Vagina (tissue), 2 donors: ENCODE data around the gene KAT5. TPM values are rescaled to one million over a fixed set of nuclear protein-coding genes. Genes with fewer than 3 reads are reported as not detected.

ENCODE experiments used
- DNase-seq, 2 donors: peaks; one replicate each; pipeline ENCODE4 v3.0.0-alpha.2; 2017; ENCODE audit errors: extremely low spot score in 2 of 2
- H3K27ac ChIP-seq: fragments of 200-600 bp; sonication (generic); one replicate; pipeline ENCODE4 v1.5.1; 2019
- H3K27me3 ChIP-seq: fragments of 200-600 bp; sonication (generic); one replicate; pipeline ENCODE4 v1.5.1; 2019
- H3K36me3 ChIP-seq, 2 donors: fragments of 200-600 bp; sonication (generic); one replicate each; pipeline ENCODE4 v1.5.1; 2017 to 2019
- H3K4me1 ChIP-seq: fragments of 200-600 bp; sonication (generic); one replicate; pipeline ENCODE4 v1.5.1; 2019
- H3K4me3 ChIP-seq, 2 donors: fragments of 200-600 bp; sonication (generic); 1 replicate in 1 of 2; 2 replicates in 1 of 2; pipeline ENCODE4 v1.5.1; 2016 to 2019
- H3K9me3 ChIP-seq: fragments of 200-600 bp; sonication (generic); one replicate; pipeline ENCODE4 v1.5.1; 2019
- POLR2A ChIP-seq, 2 donors: fragments of 450-650 bp; IDR thresholded peaks; one replicate each; pipeline ENCODE4 v1.6.1; 2017; ENCODE audit warnings: antibody characterized with exemption in 2 of 2, mild to moderate bottlenecking in 2 of 2, moderate library complexity in 2 of 2
- POLR2AphosphoS5 ChIP-seq, 2 donors: sonication (generic); formaldehyde crosslinking; IDR thresholded peaks; one replicate each; pipeline ENCODE4 v1.9.0; 2017; ENCODE audit warnings: antibody characterized with exemption in 2 of 2, mild to moderate bottlenecking in 2 of 2, low read depth in 1 of 2; ENCODE audit not compliant: insufficient read depth in 1 of 2
- intact Hi-C: fragments of 100-400 bp; cut with DNase I; formaldehyde crosslinking; loops from one replicate; pipeline ENCODE4 v1.15.1; 2023
- total RNA-seq: library from RNA; depleted of rRNA; stranded (reverse); fragments of >200 nt; gene quantifications from one replicate; pipeline ENCODE4 v1.2.3, GENCODE V29; 2016
- TF ChIP-seq, protein P1 (sequence below), 3 experiments: fragments of 450-650 bp in 2 of 3; fragments of 200-600 bp in 1 of 3; sonication (generic) in 1 of 3; IDR thresholded peaks; one replicate each; pipeline ENCODE4 v1.5.1; 2017 to 2019; ENCODE audit warnings: antibody characterized with exemption in 3 of 3, mild to moderate bottlenecking in 2 of 3, moderate library complexity in 2 of 3

Gene KAT5
- 58.9 TPM for total RNA-seq

DNA sequence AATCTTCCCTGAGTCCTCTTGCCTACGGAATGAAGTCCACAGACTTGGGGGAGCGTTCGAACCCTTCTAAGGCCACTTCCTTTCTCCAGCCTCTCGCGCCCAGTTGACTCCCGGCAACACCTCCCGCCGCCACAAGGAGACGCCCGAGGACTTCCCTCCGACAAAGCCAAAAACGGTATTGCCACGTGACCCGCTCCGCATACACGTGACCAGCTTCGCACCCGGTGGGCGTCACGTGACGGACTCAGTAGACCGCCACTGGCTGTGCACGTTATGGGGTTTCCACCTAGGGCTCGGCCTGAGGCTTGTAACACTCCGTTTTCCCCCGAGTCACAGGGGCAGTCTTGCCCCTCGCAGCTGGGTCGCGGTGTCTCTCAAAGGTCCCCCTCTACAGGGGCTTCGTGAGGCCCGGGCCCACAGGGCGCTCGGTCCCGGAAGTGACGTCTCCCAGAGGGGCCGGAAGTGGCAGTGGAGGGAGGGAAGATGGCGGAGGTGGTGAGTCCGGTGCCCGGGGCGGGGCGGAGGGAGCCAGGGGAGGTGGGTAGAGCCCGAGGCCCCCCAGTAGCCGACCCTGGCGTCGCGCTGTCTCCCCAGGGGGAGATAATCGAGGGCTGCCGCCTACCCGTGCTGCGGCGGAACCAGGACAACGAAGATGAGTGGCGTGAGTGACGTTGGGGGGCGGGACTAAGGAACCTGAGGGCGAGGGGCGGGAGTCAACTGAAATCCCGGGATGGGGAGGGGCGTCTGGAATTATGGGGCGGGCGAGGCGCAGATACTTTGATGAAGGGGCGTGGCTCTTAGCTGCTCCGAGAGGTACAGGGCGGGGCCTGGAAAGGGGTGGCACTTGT is at the start of gene KAT5:
KAT5 (plus strand) TSS at position 468 of the 848 bp plus-strand sequence; CDS start at position 484, 16 bp downstream.
- intact Hi-C loops, result loop anchor here (2.0 to 5.0 kb wide), 2 partner anchors 70 to 105 kb away; partner anchors contain the start of gene AP5B1
- Histone ChIP-seq H3K27me3 (no peaks in the 10 kb centered on the region), H3K4me3 (peak within 1 kb of the TSS; percentile 55 to 60), H3K9me3 (no peaks in the 10 kb centered on the region), H3K27ac (peak within 1 kb of the TSS; percentile 99), H3K4me1 (peaks cover 20% of the 10 kb centered on the region), H3K36me3 (peaks cover 0 to 38% of the 10 kb centered on the region in 2 donors)
- DNase-seq, result peak in 1 of 2 donors; percentile 99
- TF ChIP-seq POLR2AphosphoS5 (IDR thresholded peaks at IDR 0.05; ENCODE audit: insufficient read depth in 1 of 2, low read depth in 1 of 2) (peak; percentile 99), POLR2A (IDR thresholded peaks at IDR 0.05) (peak in 1 of 2 donors; percentile 76)
- TF ChIP-seq, protein P1, sequence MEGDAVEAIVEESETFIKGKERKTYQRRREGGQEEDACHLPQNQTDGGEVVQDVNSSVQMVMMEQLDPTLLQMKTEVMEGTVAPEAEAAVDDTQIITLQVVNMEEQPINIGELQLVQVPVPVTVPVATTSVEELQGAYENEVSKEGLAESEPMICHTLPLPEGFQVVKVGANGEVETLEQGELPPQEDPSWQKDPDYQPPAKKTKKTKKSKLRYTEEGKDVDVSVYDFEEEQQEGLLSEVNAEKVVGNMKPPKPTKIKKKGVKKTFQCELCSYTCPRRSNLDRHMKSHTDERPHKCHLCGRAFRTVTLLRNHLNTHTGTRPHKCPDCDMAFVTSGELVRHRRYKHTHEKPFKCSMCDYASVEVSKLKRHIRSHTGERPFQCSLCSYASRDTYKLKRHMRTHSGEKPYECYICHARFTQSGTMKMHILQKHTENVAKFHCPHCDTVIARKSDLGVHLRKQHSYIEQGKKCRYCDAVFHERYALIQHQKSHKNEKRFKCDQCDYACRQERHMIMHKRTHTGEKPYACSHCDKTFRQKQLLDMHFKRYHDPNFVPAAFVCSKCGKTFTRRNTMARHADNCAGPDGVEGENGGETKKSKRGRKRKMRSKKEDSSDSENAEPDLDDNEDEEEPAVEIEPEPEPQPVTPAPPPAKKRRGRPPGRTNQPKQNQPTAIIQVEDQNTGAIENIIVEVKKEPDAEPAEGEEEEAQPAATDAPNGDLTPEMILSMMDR (IDR thresholded peaks at IDR 0.05), result peak; percentile 91 to 100 (median 97)

DNA sequence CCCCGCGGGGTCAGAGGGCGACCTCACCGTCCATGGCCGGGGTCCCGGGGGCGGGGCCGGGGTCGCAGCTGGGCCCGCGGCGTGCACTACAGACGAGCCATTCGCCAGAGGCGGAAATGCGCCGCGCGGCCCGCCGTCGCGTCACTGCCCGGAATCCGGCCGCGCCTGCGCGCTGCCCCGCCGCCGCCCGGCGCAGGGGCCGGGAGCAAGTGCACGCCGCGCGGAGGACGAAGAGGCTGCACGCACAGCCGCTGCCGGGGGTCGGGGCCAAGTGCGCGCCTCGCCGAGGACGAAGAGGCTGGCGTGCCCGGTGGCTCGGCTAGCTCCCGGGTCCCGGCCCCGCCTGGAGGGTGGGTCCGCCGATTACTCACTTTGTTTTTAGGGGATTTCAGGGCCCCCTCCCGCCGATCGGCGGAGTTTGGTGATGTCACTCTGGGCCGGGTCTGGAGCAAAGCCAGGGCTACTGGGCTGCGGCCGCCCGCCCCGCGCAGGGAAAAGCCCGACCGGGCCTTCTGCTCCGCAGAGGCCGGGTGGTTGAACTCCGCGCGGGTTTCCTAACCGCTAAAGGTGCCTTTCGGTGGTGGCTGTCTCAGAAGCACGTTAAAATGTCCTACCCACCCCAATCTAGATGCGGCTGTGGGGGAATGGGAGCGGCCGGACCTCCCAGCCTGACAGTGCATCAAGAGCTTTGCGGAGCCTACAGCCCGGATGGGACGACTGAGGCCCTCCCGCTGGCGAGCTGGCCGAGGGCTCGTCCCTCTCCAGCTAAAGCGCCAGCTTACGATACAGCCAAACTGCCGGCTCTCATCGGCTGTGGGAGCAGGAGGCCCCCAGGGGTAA is 49.0 kb upstream of the KAT5 start, which contains the start of gene RELA:
RELA (minus strand) TSS at position 118 of the 840 bp plus-strand sequence; CDS start at position 34, 84 bp downstream.
- intact Hi-C loops, result no loop called here
- H3K36me3 ChIP-seq, result peaks cover 0 to 31% of the 10 kb centered on the region in 2 donors
- peak within 1 kb of the TSS; percentile 73 to 88 for H3K4me3 ChIP-seq
- H3K27me3 ChIP-seq, result no peaks in the 10 kb centered on the region
- DNase-seq, result peak in 1 of 2 donors; percentile 95
- H3K27ac ChIP-seq, result peak within 1 kb of the TSS; percentile 96
- TF ChIP-seq POLR2A (IDR thresholded peaks at IDR 0.05) (peak in 1 of 2 donors; percentile 78), POLR2AphosphoS5 (IDR thresholded peaks at IDR 0.05; ENCODE audit: insufficient read depth in 1 of 2, low read depth in 1 of 2) (peak; percentile 72 to 97)
- TF ChIP-seq, protein P1 (IDR thresholded peaks at IDR 0.05), result peak in 1 of 3 experiments; percentile 5
- H3K9me3 ChIP-seq, result no peaks in the 10 kb centered on the region
- H3K4me1 ChIP-seq, result peaks cover 24% of the 10 kb centered on the region

DNA sequence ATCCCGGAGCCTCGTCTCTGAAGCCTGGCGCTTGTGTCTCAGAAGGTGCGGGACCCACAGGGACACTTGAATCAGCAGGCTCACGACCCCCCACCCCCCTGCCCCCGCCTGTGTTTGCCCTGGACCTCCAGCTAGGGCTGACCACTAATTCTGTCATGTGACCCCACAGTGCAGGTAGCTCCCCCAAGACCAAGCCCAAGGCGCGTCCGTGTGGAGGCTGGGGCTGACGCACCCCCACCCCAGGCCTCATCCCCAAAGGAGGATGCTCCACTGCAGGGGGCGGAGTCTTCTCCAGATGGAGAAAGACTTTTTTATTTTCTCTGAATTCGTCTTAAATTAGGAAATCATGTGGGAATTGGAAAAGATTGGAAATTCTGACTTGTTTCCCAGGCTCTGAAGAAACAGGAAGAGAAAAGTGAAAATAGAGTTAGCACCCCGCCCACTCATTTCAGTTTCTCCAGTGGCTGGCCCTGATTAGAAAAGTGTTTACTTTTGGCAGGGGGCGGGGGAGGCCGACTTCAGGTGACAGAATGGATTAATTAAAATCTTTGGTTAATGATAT is 48.3 kb upstream of the KAT5 start:
- peaks cover 24% of the 10 kb centered on the region for H3K4me1 ChIP-seq
- intact Hi-C loops, result no loop called here
- TF ChIP-seq POLR2A (IDR thresholded peaks at IDR 0.05), result peak in 1 of 2 donors; percentile 52
- TF ChIP-seq, protein P1 (IDR thresholded peaks at IDR 0.05), result no peak
- peak in 1 of 2 donors; percentile 70 for TF ChIP-seq POLR2AphosphoS5 (IDR thresholded peaks at IDR 0.05; ENCODE audit: insufficient read depth in 1 of 2, low read depth in 1 of 2)
- peak overlapping the region; percentile 73 to 88 for H3K4me3 ChIP-seq
- H3K27ac ChIP-seq, result peak overlapping the region; percentile 96
- no peaks in the 10 kb centered on the region for H3K9me3 ChIP-seq
- no peaks in the 10 kb centered on the region for H3K27me3 ChIP-seq
- peaks cover 0 to 24% of the 10 kb centered on the region in 2 donors for H3K36me3 ChIP-seq
- DNase-seq, result peak in 1 of 2 donors; percentile 93

DNA sequence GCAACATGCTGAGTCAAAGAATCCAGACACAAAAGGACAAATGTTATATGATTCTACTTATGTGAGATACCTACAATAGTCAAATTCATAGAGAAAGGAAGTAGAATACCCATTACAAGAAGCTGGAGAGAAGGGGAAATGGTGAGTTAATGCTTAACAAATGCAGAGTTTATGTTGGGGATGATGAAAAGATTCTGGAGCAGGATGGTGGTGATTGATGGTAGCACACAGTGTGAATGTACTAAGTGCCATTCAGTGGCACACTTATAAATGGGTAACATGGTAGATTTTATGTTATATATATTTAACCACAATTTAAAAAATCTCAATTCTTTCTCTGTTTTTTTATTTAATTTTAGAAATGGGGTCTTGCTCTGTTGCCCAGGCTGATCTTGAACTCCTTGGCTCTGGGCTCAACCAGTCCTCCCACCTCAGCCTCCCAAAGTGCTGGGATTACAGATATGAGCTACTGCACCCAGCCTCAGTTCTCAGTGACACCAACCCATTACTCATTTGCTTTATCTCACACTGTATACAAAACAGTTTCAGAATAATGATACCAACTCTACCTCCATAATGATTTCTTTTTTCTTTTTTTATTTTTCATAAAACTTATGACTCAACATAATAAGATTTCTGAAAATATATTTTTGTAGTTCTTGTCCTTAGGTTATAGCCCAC is 39.7 kb upstream of the KAT5 start:
- DNase-seq, result no peak
- Histone ChIP-seq H3K36me3 (no peaks in the 10 kb centered on the region), H3K4me1 (no peaks in the 10 kb centered on the region), H3K9me3 (no peaks in the 10 kb centered on the region), H3K4me3 (no peak overlapping the region), H3K27ac (no peak overlapping the region), H3K27me3 (no peaks in the 10 kb centered on the region)
- TF ChIP-seq POLR2A (IDR thresholded peaks at IDR 0.05) (no peak), POLR2AphosphoS5 (IDR thresholded peaks at IDR 0.05; ENCODE audit: insufficient read depth in 1 of 2, low read depth in 1 of 2) (no peak)
- TF ChIP-seq, protein P1 (IDR thresholded peaks at IDR 0.05), result no peak
- intact Hi-C loops, result no loop called here
